GM12865 (cell line): Measurements from ENCODE around the gene PLG.
A peak's percentile ranks its signal among the peaks of the same experiment; 100 is the strongest.
"Not testable (repeated sequence)": the region's sequence is repeated elsewhere in the genome, so short reads cannot be mapped to it uniquely, and the experiment has no call there.

ENCODE experiments used
- DNase-seq: peaks from one replicate; pipeline ENCODE4 v3.0.0; 2010; ENCODE audit warnings: low read depth
- H3K4me3 ChIP-seq: 2 replicates; pipeline ENCODE4 v1.5.1; 2011; ENCODE audit warnings: mild to moderate bottlenecking, low read depth, low read length, control low read depth
- TF ChIP-seq, protein P1 (sequence below): IDR thresholded peaks from 2 replicates; pipeline ENCODE4 v1.5.1; 2011; ENCODE audit warnings: low read length, control low read depth, low read depth, inconsistent platforms; ENCODE audit not compliant: insufficient read depth; ENCODE audit errors: missing control alignments

The PLG gene

DNA sequence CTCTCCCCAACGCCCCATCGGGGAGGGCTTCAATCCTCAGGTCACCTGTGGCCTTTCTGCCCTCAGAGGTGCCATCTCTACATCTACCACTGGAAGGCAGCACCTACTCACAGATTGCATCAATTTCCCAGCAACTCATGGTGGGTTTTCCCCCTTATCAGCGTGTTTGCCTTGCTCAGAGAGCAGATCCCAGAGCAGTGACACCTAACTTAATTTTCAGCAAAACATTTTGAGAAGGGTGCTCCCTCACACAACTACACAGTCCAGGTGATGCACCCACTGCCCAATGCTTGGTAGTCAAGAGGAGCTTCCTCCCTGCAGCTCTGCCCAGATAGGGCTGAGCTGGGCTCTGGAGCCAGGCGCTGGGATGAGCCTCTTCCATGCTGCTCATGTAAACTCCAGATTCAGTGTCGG, 48.2 kb downstream of the PLG start:
- TF ChIP-seq, protein P1, sequence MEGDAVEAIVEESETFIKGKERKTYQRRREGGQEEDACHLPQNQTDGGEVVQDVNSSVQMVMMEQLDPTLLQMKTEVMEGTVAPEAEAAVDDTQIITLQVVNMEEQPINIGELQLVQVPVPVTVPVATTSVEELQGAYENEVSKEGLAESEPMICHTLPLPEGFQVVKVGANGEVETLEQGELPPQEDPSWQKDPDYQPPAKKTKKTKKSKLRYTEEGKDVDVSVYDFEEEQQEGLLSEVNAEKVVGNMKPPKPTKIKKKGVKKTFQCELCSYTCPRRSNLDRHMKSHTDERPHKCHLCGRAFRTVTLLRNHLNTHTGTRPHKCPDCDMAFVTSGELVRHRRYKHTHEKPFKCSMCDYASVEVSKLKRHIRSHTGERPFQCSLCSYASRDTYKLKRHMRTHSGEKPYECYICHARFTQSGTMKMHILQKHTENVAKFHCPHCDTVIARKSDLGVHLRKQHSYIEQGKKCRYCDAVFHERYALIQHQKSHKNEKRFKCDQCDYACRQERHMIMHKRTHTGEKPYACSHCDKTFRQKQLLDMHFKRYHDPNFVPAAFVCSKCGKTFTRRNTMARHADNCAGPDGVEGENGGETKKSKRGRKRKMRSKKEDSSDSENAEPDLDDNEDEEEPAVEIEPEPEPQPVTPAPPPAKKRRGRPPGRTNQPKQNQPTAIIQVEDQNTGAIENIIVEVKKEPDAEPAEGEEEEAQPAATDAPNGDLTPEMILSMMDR: peak; percentile 83
- H3K4me3 ChIP-seq: no peak overlapping the region
- peak; percentile 71 for DNase-seq

DNA sequence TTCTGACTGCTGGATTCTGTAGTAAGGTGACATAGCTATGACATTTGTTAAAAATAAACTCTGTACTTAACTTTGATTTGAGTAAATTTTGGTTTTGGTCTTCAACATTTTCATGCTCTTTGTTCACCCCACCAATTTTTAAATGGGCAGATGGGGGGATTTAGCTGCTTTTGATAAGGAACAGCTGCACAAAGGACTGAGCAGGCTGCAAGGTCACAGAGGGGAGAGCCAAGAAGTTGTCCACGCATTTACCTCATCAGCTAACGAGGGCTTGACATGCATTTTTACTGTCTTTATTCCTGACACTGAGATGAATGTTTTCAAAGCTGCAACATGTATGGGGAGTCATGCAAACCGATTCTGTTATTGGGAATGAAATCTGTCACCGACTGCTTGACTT, 51.2 kb downstream of the PLG start:
- not testable (repeated sequence) for DNase-seq

GRCh38 chr6:160755165-160755564, 53.1 kb downstream of the PLG start:
- DNase-seq: no peak
- no peak overlapping the region for H3K4me3 ChIP-seq
- TF ChIP-seq, protein P1: no peak

More for the DNA sequence above, 51.2 kb downstream of the PLG start:
- H3K4me3 ChIP-seq: not testable (repeated sequence)

GRCh38 chr6:160756021-160756420, 54.0 kb downstream of the PLG start:
- TF ChIP-seq, protein P1: no peak
- DNase-seq: no peak
- H3K4me3 ChIP-seq: no peak overlapping the region

DNA sequence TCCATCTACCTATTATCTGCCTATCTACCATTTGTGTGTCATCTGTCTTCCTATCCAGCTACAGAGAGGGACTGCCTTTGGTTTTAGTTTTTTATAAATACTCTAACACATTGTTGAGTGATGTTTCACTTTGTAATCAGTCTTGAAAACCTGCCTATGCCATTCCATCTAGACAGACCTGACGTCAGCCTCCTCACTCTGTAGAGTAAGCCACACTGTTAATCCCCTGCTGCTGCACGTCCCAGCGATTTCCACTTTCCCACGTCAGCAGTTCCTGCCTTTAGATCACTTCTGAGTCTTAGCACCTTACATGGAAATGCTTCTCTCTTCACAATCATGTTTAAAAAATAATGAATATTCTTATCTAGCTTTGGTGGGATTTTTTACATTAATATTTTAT, 54.8 kb downstream of the PLG start:
- no peak for DNase-seq
- TF ChIP-seq, protein P1: no peak
- no peak overlapping the region for H3K4me3 ChIP-seq

DNA sequence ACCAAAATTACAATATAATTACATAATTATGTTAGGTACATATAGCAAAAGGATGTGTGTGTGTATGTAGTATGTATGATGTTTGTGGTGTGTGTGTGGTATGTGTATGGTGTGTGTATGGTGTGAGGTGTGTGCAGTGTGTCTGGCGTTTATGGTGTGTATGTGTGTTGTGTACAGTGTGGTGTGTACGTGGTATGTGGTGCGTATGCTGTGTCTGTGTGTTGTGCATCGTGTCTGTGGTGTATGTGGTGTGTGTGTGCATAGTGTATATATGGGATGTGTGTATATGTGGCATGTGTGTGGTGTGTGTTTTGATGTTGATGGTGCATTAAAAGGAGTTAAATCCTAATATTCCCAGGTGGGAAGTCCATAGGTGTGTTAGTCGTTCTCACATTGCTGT, 62.8 kb downstream of the PLG start:
- DNase-seq: no peak
- TF ChIP-seq, protein P1: no peak
- no peak overlapping the region for H3K4me3 ChIP-seq

- no peak overlapping the region for H3K4me3 ChIP-seq
- TF ChIP-seq, protein P1: no peak
- DNase-seq: no peak
These were observed 63.4 kb downstream of the PLG start for GRCh38 chr6:160765412-160765811.

DNA sequence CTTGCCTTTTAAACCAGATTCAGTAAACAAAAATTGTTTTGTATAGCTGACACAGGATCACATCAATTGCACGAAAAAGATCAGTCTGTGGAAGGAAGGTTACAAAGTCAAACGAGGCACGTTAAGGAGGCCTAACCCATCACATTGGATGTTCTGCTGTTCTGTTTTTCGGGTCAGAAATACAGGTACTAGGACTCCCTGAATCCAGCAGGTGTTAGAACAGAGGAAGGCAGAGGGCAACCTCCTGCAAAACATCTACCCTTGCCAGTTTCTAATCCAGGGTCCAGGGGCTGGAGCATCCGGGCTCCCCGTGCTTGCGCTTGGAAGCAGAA, 64.6 kb downstream of the PLG start:
- TF ChIP-seq, protein P1: no peak
- no peak for DNase-seq
- peak overlapping the region; percentile 61 for H3K4me3 ChIP-seq
